GM19438 (cell line): ENCODE results near the gene SPRR2D.
"Not testable (repeated sequence)": the region's sequence is repeated elsewhere in the genome, so short reads cannot be mapped to it uniquely, and the experiment has no call there.

ENCODE experiments used
- ATAC-seq: cut with Tn5 transposase; IDR thresholded peaks from one replicate; pipeline ENCODE4 v1.9.1; 2021; ENCODE audit warnings: low read depth; ENCODE audit not compliant: unreplicated experiment

The SPRR2D gene

GRCh38 chr1:153021829-153022228, 19.1 kb downstream of the SPRR2D start:
- not testable (repeated sequence) for ATAC-seq

- not testable (repeated sequence) for ATAC-seq
Observed at GRCh38 chr1:153011235-153011758, 29.6 kb downstream of the SPRR2D start.

GRCh38 chr1:153001382-153001781, 39.5 kb downstream of the SPRR2D start, which contains the start of gene SPRR3:
SPRR3 (plus strand) TSS chr1:153001749; CDS start chr1:153003021, 1,272 bp downstream.
- no peak for ATAC-seq

- no peak for ATAC-seq
Observed at GRCh38 chr1:153000294-153000693, 40.6 kb downstream of the SPRR2D start.

- no peak for ATAC-seq
Observed at GRCh38 chr1:152999818-153000217, 41.1 kb downstream of the SPRR2D start.

- no peak for ATAC-seq
Observed at GRCh38 chr1:152998476-152998875, 42.4 kb downstream of the SPRR2D start.

GRCh38 chr1:152997901-152998300, 43.0 kb downstream of the SPRR2D start:
- ATAC-seq, result no peak

GRCh38 chr1:152996633-152997400, 44.1 kb downstream of the SPRR2D start:
- ATAC-seq, result no peak

GRCh38 chr1:152995842-152996241, 45.1 kb downstream of the SPRR2D start:
- ATAC-seq, result no peak

- ATAC-seq, result no peak
Observed at GRCh38 chr1:152993186-152993585, 47.7 kb downstream of the SPRR2D start.
